Measurements from ENCODE around the gene CHTF18. TPM values are rescaled to one million over a fixed set of nuclear protein-coding genes. Genes with fewer than 3 reads are reported as not detected.
"Not testable (repeated sequence)": the region's sequence is repeated elsewhere in the genome, so short reads cannot be mapped to it uniquely, and the experiment has no call there.

CHTF18 gene
- polyA plus RNA-seq (ENCODE audit: insufficient read length in 10 of 10), result 10 to 100 TPM in 9 of 10 donors, 1 to 10 TPM in 1; 9.3 to 20.5 (median 14.5) TPM
- long read RNA-seq, donor 1, partial matches to known transcripts, result 0 of 1 reads
- long read RNA-seq, donor 1, other reads (novel, unspliced or antisense), result 0 of 1 reads
- long read RNA-seq, donor 2, partial matches to known transcripts, result 0 of 1 reads
- long read RNA-seq, donor 2, other reads (novel, unspliced or antisense), result 0 of 1 reads
- long read RNA-seq, donor 3, result 0 reads
- long read RNA-seq, donor 4, result 0 reads
- long read RNA-seq, donor 5, result 0 reads
- long read RNA-seq, donor 6, partial matches to known transcripts, result 0 of 1 reads
- long read RNA-seq, donor 6, other reads (novel, unspliced or antisense), result 0 of 1 reads
- long read RNA-seq, donor 7, result 0 reads
- long read RNA-seq, donor 8, result 0 reads
- long read RNA-seq, donor 9, result 0 reads

DNA sequence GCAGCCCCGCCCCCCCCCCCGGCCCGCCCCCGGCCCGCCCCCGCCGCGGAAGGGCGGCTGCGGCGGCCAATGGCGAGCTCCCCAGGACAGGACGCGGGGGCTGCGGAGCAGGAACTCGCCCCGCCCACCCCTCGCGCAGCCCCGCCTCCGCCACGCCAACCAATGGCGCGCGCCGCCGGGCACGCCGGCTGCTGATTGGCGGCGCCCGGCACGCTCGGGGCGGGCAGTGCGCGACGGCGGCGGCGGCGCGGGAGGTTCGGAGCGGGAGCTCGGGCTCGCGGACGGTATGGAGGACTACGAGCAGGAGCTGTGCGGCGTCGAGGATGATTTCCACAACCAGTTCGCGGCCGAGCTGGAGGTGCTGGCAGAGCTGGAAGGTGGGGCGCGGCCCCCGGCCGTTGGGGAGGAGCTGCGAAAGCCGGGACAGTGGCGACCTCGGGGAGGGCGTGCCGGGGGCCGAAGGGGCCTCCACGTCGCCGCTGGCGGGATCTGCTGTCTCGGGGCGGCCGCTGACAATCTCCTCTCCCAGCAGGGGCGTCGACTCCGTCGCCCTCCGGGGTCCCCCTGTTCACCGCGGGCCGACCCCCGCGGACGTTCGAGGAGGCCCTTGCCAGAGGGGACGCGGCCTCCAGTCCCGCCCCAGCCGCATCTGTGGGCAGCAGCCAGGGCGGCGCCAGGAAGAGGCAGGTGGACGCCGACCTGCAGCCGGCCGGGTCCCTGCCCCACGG lies at the start of gene CHTF18:
Gene CHTF18, plus strand, starts transcription at position 222 of the 728 bp plus-strand sequence. Its CDS starts 65 bp downstream, at position 287.
- DNase-seq, result peak; percentile 93 to 95 (median 94)

DNA sequence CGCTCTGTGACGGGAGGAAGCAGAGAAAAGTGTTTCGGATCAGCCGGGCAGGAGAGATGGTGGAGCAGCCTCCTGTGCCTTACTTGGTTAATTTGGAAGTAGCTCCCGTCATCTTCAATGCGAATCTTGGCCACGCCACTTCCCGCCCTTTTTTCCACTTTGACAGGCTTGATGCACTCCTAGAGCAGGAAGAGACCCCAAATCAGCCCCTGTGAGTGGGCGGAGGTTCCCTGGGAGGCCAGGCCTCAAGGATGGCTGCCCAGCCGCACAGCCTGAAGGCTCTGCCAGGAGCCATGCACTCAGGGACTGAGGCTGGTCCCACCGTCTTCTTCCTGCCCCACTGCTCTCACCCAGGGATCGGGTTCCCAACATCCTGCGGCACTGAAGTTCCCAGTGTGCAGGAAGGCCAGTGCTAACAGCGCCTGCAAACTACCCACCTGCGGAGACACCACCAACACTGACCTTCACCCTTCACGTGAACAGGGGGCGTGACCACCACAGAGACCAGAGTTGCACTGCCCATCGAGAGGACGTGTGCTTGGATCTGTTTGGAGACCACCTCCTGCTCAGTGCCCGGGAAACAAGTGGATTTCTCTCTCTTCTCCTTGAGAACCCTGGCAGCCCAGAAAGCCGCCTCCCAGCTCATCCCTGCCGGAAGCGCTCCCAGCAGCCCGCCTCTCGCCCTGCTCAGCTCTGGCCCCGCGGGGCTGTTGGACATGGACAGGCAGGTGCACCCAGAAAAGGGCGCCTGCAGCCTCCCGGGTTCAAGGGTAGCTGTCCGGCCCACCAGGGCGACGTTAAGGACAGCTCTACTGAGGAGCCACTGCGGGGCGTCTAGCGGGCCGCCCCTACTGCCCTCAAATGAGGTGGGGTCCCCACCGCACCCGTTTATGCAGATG lies 48.6 kb upstream of the CHTF18 start:
- no peak for DNase-seq

DNA sequence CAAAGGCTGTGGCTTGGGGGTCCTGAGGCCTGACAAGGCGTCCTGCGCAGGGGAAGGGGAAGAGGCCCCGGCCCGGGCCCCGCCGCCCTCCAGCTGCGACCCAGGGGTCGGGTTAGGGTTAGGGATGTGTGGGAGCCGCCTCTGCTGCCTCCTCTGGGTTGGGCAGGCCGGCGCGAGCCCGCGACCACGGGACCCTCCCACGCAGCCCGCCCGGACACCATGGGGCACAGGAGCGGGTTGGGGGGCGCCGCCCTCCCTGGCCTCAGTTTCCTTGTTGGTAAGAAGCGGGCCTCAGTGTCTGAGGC lies 48.0 kb upstream of the CHTF18 start:
- DNase-seq, result no peak

DNA sequence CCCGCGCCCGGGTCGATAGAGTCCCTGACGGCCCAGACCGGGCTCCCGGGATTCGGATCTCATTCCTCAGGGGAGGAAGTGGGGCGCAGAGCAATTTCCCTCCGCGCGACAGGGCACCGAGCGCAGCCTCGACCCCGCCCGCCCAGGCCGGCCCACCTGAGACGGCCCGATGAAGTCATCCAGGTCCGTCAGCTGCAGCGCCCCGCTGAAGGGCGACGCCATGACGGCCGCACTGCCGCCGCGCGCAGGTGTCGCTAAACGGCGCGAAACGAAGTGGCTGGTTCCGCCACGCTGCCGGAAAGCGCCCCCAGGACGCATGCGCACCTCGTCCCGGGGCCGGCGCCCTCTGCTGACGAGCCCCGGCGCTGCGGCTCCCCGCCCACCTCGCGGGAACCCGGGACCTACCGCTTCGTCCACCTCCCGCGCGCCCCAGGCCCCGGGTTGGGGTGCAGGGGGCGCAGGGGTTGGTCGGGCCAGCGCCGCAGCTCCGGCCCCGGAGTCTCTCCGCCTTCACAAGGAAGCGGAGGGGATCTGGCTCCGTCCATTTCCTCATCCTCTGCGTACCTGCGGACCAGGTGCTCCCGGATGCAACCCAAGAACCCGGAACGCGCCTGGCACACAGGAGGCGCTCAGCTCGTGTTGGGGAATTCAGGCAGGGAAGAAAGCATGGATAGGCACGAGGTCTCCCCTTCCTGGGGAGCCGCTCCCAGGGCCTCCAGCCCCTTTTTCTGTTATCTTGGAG lies 47.5 kb upstream of the CHTF18 start, which contains the start of gene CIAO3:
Gene CIAO3, minus strand, starts transcription at position 234 of the 742 bp plus-strand sequence. Its CDS starts 12 bp downstream, at position 222.
- peak; percentile 86 to 95 (median 92) for DNase-seq

DNA sequence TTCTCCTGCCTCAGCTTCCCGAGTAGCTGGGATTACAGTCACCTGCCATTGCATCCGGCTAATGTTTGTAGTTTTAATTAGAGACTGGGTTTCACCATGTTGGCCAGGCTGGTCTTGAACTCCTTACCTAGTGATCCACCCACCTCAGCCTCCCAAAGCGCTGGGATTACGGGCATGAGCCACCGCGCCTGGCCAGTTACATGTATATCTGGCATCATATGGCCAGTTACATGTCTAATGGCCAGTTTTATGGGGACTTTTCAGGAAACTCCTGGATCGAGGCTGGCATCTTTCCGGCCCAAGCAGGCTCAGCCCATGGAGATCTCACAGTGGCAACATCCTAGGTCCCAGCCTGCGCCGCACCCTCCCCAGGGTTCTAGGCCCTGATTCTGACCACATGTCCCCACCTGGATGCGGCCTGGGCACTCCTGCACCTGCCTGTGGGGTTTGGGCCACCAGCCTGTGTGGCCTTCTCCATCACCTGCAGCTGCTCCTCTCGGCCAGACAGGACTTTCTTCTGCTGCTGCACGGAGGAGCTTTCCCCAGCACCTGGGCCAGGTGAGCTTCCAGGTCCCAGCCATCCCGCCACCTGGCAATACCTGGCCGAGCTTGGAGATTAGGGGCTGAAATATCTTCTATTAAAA lies 46.3 kb upstream of the CHTF18 start:
- DNase-seq, result no peak

DNA sequence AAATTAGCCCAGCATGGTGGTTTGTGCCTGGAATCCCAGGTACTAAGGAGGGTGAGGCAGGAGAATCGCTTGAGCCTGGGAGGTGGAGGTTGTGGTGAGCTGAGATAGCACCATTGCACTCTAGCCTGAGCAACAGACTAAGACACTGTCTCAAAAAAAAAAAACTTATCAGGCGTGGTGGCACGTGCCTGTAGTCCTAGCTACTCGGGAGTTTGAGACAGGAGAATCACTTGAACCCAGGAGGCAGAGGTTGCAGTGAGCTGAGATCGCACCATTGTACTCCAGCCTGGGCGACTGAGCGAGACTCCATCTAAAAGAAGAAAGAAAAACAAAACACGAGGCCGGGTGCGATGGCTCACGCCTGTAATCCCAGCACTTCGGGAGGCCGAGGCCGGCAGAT lies 45.5 kb upstream of the CHTF18 start:
- not testable (repeated sequence) for DNase-seq

DNA sequence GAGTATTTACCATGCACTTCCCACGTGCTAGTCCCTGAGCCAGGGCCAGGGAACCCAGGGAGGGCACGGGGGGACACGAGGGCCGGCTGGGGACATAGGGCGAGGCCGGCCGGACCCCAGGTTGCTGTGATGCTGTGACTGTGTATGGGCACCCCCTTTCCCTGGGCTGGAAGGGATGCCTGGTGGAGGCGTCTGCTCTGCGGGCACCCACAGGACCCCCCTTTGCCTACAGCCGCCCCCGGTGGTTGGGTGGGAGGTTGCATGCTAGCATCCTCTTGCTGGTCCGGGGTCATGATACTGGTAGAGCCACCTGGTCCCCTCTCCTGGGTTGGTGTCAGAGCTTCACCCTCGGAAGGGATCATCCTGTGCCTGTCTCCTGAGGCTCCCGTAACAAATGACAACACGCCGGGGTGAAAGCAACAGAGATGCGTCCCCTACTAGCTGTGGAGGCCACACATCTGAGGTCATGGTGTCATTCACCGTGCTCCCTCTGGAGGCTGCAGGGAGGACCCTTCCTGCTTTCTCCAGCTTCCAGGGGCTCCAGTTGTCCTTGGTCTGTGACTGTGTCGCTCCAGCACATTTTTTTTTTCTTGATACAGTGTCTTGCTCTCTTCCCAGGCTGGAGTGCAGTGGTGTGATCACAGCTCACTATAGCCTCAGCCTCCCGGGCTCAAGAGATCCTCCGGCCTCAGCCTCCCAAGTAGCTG lies 44.5 kb upstream of the CHTF18 start:
- no peak for DNase-seq

DNA sequence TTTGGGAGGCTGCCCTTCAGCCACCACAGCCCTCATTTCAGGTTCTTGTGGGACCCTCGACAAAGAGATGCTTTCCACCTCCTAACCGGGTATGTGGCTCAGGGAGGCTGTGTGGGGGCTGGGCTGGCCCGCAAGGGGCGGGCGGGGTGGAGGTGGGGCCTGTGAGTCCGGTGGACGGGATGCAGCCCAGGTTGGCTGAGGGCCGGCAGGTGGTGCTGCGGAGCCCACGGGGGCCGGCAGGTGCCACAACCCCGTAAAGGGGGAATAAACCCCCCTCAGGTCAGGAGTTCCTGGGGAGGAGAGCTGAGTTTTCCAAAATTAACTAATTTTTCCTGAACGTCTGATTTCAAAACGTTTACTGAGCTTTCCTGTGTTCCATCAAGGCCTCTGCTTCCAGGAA lies 42.7 kb upstream of the CHTF18 start:
- DNase-seq, result no peak

DNA sequence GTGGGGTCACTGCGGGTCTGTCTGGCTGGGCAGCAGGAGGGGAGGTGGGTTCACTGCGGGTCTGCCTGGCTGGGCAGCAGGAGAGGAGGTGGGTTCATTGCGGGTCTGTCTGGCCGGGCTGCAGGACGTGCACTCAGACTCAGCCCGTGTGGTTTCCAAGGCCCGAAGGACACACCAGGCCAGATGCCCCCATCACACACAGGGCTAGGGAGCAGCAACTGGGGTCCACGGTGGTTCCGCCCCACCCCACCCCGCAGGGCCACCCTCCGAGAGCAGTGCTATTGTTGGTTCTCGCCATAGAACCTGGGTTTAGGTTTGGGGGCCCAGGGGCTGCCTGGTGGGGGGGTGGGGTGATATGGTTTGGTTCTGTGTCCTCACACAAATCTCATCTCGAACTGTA lies 41.8 kb upstream of the CHTF18 start:
- DNase-seq, result no peak

DNA sequence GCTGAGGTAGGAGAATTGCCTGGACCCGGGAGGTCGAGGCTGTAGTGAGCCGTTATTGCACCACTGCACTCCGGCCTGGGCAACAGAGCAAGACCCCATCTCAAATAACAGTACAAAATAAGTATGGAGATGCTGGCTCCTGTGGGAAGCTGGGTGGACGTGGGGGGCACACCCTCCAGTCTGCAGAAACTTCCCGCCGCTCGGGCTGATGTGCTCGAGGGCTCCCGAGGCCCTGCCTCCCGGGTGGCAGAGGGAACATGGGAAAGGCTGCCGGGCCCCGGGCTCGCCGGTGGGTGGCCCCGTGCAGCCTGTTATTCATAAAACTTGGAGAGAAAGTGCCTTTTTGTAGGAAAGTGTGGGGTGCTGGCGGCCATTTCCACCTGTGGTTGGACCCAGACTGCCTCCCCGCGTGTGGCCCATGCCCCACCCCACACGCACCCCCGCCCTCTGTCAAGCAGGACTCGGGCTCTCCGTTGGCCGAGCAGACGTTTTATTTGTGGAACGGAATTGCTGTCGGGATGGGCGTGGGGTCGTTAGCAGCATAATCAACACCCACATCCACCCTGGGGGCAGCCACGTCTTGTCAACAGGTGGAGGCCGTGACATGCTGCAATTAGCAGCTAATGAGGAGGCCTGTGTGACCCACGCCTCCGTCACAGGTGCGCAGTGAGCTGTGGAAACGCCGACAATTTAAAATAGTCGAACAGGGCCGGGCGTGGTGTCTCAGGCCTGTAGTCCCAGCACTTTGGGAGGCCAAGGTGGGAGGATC lies 40.3 kb upstream of the CHTF18 start:
- no peak for DNase-seq

DNA sequence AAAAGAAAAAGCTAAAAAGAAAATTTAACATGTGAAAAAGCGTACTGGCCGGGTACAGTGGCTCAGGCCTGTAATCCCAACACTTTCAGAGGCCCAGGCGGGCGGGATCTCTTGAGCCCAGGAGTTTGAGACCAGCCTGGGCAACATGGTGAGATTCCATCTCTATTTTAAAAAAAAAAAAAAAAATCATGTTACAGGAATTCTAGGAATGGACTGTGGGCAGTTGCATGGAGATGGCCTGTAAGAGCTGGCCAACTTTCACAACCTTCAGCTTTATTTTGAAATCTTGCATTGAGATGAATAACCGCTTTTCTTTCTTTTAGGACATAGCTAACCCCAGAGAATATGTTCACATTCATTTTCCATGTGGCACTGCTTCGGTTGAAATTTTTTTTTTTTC lies 39.4 kb upstream of the CHTF18 start:
- no peak for DNase-seq

DNA sequence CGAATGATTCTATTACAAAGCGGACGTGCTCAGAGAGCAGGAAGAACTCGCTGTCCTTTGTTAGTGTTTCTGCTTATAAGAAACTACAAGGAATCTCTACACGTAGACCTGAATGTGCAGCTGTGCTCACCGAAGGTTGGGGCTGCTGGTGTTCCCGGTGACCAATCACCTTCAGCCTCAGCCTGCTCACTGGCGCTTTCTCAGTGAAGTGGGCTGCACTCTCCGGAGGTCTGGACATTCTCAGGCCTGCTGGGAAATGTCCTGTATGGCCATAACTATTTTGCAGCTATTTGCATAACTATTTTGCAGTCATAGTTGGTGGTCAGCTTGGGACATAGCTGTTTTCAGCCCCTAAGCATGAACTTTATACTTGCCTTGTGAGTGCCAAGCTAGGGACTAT lies 37.9 kb upstream of the CHTF18 start:
- DNase-seq, result no peak

DNA sequence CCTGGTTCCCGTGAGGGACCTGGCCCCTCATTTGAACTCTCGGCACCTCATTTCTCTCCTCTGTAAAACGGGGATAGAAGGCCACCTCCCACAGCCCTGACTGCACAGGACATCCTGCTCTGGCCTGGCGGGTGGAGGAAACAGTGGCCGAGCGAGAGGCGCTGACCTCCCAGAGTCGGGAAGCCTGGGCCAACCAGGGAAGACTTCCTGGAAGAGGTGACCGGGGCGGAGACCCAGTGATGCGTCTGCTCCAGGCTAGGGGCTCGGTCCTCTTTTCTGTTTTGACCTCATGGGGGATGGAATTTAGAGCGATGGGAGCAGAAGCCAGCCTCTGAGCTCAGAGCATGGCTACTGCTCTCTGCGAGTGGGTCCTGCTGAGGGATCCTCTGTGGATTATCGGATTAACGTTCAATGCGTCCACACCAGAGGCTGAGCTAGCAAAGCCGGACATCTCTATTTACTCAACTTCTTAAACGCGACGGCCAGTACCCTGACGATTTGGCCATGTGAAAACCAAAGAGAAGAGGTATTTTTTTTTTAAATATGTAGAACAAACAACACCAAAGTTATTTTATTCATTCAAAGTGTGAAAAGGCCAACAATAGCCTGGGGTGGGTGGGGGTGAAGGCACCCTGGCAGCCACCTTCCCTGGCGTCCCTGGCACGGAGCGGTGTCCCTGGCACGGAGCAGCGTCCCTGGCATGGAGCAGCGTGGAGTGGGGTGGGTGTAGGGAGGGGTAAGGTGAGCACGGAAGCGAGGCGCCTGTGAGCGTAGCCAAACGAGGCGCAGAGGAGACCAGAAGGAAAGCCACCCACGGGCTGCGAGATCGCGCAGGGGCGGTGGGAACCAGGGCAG lies 37.0 kb upstream of the CHTF18 start:
- DNase-seq, result no peak

DNA sequence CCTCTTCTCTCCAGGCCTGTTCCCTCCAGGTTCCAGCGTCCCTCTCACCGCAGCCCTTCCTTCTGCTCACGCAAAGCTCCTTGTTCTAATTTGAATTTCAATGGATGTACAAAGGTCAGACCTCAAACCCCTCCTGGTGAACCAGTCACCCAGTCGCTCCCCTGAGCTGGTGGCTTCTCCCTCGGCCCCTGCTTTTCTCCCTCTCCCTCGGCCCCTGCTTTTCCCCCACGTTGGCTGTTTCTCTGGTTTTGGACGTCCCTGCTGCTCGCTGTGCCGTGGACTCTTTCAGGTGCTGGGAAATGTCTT lies 36.5 kb upstream of the CHTF18 start:
- DNase-seq, result no peak

DNA sequence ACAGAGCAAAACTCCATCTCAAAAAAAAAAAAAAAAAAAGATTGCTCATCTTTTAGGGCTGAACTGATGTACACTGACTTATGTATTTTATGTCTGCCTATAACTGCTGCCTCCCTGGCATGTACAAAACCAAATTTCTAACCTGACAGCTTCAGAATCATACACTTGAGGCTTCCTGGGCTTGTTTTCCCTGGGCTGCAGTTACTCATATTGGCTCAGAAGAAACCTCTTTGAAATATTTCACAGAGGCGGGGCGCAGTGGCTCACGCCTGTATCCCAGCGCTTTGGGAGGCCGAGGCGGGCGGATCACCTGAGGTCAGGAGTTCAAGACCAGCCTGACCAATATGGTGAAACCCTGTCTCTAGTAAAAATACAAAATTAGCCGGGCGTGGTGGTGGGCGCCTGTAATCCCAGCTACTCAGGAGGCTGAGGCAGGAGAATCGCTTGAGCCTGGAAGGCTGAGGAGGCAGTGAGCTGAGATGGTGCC lies 34.3 kb upstream of the CHTF18 start:
- DNase-seq, result not testable (repeated sequence)

DNA sequence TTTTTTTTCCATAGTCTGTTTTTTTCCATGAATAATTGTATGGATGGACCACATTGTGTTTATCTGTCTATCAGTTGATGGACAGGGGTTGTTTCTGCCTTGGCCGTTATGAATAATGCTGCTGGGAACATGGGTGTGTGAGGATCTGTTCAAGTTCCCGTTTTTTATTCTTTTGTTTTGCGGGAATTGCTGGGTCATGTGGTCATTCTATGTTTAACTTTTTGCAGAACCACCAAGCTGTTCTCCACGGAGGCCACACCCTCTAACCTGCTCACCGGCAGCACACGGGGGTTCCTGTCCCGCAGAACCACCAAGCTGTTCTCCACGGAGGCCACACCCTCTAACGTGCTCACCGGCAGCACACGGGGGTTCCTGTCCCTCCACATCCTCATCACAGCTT lies 33.8 kb upstream of the CHTF18 start:
- no peak for DNase-seq

DNA sequence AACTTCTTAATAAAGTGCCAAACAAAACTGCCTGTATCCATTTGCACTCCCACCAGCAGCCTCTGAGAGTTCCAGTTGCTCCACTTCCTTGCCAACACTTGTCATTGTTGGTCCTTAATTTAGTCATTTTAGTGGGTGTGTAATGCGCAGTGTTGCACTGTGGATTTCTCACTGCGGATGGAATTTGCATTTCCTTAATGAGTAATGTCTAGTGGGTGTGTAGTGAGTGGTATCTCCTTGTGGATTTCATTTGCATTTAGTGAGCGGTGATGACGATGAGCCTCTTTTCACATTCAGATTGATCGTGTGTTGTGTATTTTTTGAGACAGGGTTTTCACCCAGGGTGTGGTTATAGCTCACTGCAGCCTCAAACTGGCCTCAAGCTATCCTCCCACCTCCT lies 32.0 kb upstream of the CHTF18 start:
- no peak for DNase-seq

DNA sequence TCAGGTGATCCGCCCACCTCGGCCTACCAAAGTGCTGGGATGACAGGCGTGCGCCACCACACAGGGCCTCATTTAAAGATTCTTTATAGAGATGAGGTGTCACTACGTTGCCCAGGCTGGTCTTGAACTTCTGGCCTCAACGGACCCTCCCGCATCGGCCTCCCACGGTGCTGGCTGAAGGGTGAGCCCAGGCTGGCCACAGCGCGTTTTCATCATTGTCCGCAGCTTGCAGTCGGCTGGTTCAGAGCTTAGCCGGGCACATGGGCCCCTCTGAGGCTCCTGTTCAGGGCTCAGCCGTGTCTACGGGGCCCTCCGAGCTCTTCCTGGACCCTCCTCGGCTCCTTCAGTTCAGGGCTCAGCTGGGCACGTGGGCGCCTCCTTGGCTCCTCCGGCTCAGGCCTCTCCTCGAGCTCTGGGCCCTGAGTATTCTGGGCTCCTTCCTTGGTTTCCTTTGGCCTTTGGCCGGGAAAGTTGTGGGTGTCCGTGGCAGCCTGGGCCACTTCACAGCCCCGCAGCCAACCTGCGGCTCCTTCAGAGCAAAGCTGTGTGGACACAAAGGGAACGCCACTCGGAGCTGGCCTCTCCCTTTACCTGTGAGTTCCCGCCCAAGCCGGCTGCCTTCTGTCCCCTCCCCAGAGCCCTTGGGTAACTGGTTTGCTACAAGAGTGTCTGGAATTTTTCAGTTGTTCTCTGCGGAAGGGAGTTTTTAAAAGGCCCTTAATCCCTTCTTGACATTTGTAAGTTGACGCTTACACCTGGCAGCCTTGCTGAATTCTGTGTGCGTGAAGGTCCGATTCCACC lies 29.1 kb upstream of the CHTF18 start:
- DNase-seq, result no peak
